Camera-type eye (tissue), 1 donor: ENCODE data around the gene RAD51B. TPM values are rescaled to one million over a fixed set of nuclear protein-coding genes. Genes with fewer than 3 reads are reported as not detected.

Experiments
- total RNA-seq: library from RNA; depleted of rRNA; stranded (reverse); fragments of >200 nt; gene quantifications from one replicate; pipeline ENCODE4 v1.2.3, GENCODE V29; 2014

RAD51B gene
- 57.2 TPM for total RNA-seq

DNA sequence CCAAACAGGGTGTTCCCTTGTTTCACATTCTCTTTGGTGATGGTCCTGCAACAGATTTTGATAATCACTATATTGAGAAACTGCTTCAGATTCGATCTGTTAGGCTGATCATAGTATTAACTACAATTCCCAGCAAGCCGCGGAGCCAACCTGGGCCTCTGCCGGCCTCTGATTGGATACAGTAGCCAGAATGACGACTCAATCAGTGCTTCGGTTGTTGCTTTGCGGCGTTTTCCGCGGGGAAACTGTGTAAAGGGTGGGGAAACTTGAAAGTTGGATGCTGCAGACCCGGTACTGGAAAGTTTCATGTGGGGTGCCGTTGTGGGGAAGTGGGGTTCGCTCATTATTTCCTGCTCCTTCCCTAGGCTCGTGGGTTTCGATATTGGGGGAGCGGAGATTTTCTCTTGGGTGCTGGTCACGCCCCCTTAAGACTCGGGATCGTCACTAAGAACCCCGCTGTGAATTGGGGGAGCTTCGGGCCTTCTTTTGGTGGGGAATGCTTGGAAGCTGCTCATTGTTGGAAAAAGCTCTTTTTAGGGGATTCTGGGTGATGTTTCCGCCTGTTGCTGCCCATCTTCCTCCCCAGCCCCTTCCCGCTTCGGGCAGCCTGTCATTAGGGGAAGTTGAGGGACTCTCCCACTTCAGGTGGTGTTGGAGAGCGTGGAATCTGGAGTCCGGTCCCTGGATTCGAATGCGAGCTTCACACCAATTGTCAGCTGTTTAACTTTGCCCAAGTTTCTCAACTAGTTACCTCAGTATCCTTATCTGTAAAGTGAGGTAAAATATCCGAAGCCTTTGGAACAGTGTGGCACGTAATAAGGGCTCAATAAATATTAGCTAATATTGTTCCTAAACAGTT lies at the start of gene RAD51B:
RAD51B (plus strand) TSS at position 217 of the 859 bp plus-strand sequence.

DNA sequence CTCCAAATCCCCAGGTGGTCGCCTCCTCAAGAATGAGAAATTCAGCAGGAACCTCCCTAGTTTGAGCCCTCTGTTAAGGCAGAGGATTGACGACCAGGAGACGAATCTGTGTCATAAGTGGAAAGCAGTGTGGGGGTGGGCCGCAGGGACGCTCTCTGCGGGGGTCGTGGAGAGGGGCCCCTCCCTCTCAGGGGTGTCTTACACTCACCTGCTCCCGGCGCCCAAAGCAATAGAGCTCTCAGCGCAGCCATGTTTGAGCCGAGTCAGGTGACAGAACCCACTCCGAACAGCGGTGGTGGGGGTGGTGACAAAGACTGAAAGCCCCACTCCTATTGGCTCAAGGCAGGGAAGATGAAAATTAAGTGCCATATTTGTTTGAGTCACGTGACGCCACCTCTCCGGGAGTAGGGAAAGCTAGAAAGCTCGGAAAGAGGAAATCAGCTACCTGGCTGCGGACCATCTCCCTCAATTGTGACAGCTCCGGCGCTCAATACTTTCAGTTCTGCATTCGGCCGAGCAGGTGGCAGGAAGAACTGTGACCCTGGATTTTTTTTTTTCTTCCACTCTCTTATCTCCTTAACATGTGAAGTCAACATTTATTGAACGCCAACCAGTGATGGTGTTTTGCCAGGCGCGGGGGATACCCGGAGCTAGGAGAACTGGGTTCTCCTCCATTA lies 3.1 kb upstream of the RAD51B start, which contains the start of gene ZFYVE26:
ZFYVE26 (minus strand) TSS at position 265 of the 677 bp plus-strand sequence. CDS start 627 bp downstream, outside the sequence.

Other genes starting within 250 kb of the RAD51B start
- 22.9 TPM for gene PIGH, start 219.5 kb upstream of the RAD51B start, total RNA-seq
- 7.3 TPM for gene ARG2, start 199.9 kb upstream of the RAD51B start, total RNA-seq
- gene VTI1B, start 145.1 kb upstream of the RAD51B start, total RNA-seq: 49.5 TPM
- 98.0 TPM for gene RDH11, start 124.0 kb upstream of the RAD51B start, total RNA-seq
- 2.6 TPM for gene RDH12, start 117.9 kb upstream of the RAD51B start, total RNA-seq
- gene ZFYVE26, start 3.2 kb upstream of the RAD51B start, total RNA-seq: 32.4 TPM